GM23248 (cell line): ENCODE measurements around the gene KCNC1.

Experiments used
- EZH2 ChIP-seq: fragments of 200-600 bp; sonication (generic); IDR thresholded peaks from 2 replicates; pipeline ENCODE4 v1.6.1; 2018; ENCODE audit warnings: antibody characterized with exemption, mild to moderate bottlenecking; ENCODE audit not compliant: insufficient read depth, poor library complexity, severe bottlenecking
- EZH2phosphoT487 ChIP-seq: fragments of 200-600 bp; sonication (generic); IDR thresholded peaks from 2 replicates; pipeline ENCODE4 v1.6.1; 2018; ENCODE audit warnings: antibody characterized with exemption, moderate library complexity, mild to moderate bottlenecking, low read depth; ENCODE audit not compliant: insufficient read depth

- TF ChIP-seq EZH2 = no peak
- no peak for TF ChIP-seq EZH2phosphoT487
Observed at GRCh38 chr11:17810746-17811145, 76.2 kb downstream of the KCNC1 start.
